Common myeloid progenitor, CD34-positive (primary cell): ENCODE measurements around the gene SPATA16.
"Not testable (repeated sequence)": the region's sequence is repeated elsewhere in the genome, so short reads cannot be mapped to it uniquely, and the experiment has no call there.

Source experiments
- CTCF ChIA-PET: fragments of 350-600 bp; sonication (Branson Sonifier 250); formaldehyde crosslinking; loops from one replicate; lab custom pipeline; 2021; ENCODE audit warnings: antibody characterized with exemption; lab: Charles Lee
- POLR2A ChIA-PET: fragments of 350-600 bp; sonication (Branson Sonifier 250); formaldehyde crosslinking; loops from one replicate; lab custom pipeline; 2021; ENCODE audit warnings: antibody characterized with exemption; lab: Charles Lee
- DNase-seq, 3 donors: peaks; one replicate each; pipeline versions ENCODE4 v3.0.0 to v3.0.0-alpha.2; 2013
- H3K27ac ChIP-seq, 2 experiments: 1 replicate in 1 of 2; 2 replicates in 1 of 2; pipeline ENCODE4 v1.7.0; 2013; ENCODE audit warnings: inconsistent platforms in 2 of 2, low read length in 2 of 2, mild to moderate bottlenecking in 2 of 2, low read depth in 1 of 2, moderate library complexity in 1 of 2; ENCODE audit not compliant: severe bottlenecking in 2 of 2, insufficient read depth in 1 of 2, poor library complexity in 1 of 2
- H3K27me3 ChIP-seq, 5 experiments: replicated peaks in 2 of 5; 1 replicate in 3 of 5; 2 replicates in 2 of 5; pipeline versions ENCODE4 v1.6.1 to v1.7.0; 2013; ENCODE audit warnings: low read length in 4 of 5, mild to moderate bottlenecking in 2 of 5, moderate library complexity in 2 of 5, inconsistent platforms in 1 of 5; ENCODE audit not compliant: insufficient read depth in 5 of 5, control insufficient read depth in 4 of 5
- H3K36me3 ChIP-seq, 4 experiments: 1 replicate in 2 of 4; 2 replicates in 2 of 4; pipeline versions ENCODE4 v1.6.1 to v1.7.0; 2013; ENCODE audit warnings: low read length in 3 of 4, control low read depth in 1 of 4, mild to moderate bottlenecking in 1 of 4; ENCODE audit not compliant: control insufficient read depth in 4 of 4, insufficient read depth in 4 of 4
- H3K4me1 ChIP-seq, 4 experiments: 1 replicate in 3 of 4; 2 replicates in 1 of 4; pipeline versions ENCODE4 v1.6.1 to v1.7.1; 2013; ENCODE audit warnings: low read length in 3 of 4, mild to moderate bottlenecking in 3 of 4, control low read depth in 1 of 4, inconsistent platforms in 1 of 4, moderate library complexity in 1 of 4; ENCODE audit not compliant: control insufficient read depth in 4 of 4, insufficient read depth in 4 of 4; ENCODE audit errors: control extremely low read depth in 1 of 4
- H3K4me3 ChIP-seq, 7 experiments: 1 replicate in 4 of 7; 2 replicates in 3 of 7; pipeline versions ENCODE4 v1.5.1 to v1.7.0; 2013; ENCODE audit warnings: mild to moderate bottlenecking in 7 of 7, low read length in 6 of 7, moderate library complexity in 6 of 7, inconsistent platforms in 2 of 7, low read depth in 2 of 7, control low read depth in 1 of 7; ENCODE audit not compliant: insufficient read depth in 4 of 7, control insufficient read depth in 1 of 7; ENCODE audit errors: extremely low read depth in 1 of 7
- H3K9me3 ChIP-seq, 5 experiments: 1 replicate in 4 of 5; 2 replicates in 1 of 5; pipeline versions ENCODE4 v1.6.1 to v1.7.1; 2013; ENCODE audit warnings: low read length in 4 of 5, mild to moderate bottlenecking in 2 of 5, inconsistent platforms in 1 of 5, low read depth in 1 of 5, moderate library complexity in 1 of 5; ENCODE audit not compliant: control insufficient read depth in 4 of 5, insufficient read depth in 2 of 5; ENCODE audit errors: control extremely low read depth in 1 of 5
- WGBS: methylation state at CpG from one replicate; pipeline ENCODE4 v1.1.5; 2013; ENCODE audit not compliant: insufficient coverage; 5-methylcytosine and 5-hydroxymethylcytosine counted together

SPATA16 gene

DNA sequence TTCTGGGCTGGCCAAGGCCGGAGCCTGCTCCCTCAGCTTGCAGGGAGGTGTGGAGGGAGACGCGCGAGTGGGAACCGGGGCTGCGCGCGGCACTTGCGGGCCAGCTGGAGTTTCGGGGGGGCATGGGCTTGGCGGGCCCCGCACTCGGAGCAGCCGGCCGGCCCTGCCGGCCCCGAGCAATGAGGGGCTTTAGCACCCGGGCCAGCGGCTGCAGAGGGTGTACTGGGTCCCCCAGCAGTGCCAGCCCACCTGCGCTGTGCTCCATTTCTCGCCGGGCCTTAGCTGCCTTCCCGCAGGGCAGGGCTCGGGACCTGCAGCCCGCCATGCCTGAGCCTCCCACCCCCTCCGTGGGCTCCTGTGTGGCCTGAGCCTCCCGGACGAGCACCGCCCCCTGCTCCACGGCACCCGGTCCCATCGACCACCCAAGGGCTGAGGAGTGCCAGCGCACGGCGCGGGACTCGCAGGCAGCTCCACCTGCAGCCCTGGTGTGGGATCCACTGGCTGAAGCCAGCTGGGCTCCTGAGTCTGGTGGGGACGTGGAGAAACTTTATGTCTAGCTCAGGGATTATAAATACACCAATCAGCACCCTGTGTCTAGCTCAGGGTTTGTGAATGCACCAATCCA is 274.2 kb downstream of the SPATA16 start:
- H3K4me3 ChIP-seq, POLR2A ChIA-PET, H3K27ac ChIP-seq, DNase-seq, H3K36me3 ChIP-seq, H3K9me3 ChIP-seq, CTCF ChIA-PET, H3K27me3 ChIP-seq: not testable (repeated sequence)
- WGBS = 96% methylated on average over 32 of the region's 38 CpGs
- peaks cover 0 to 16% (median 7%) of the 10 kb centered on the region in 4 experiments for H3K4me1 ChIP-seq

DNA sequence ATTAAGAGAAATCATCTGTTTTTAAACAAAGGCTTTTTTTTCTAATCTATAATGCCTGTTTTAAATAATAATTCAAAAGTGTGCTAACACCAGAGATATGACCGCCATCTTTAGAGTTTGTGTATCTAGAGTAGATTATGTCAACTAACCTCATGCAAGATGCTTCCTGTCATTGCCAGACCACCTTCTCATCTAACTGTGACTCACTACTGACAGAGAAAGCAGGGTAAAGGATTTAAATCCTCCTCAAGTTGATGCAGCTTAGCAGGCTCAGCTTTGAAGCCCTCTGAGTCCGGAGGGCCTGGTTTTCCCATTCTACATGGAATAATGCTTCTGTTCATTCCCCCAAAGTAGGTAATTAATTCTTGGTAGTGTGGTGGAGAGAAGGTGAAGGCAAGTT is 282.0 kb downstream of the SPATA16 start:
- H3K36me3 ChIP-seq = no peaks in the 10 kb centered on the region
- no peak overlapping the region for H3K4me3 ChIP-seq
- DNase-seq = peak; percentile 4 to 88 (median 78)
- ChIA-PET CTCF (no interaction called here), POLR2A (no interaction called here)
- H3K4me1 ChIP-seq = peaks cover 0 to 14% (median 8%) of the 10 kb centered on the region in 4 experiments
- H3K27ac ChIP-seq = no peak overlapping the region
- no peaks in the 10 kb centered on the region for H3K27me3 ChIP-seq
- no CpG with 5 or more reads among the region's 2 CpGs for WGBS
- peaks cover 0 to 2% (median 0%) of the 10 kb centered on the region in 5 experiments for H3K9me3 ChIP-seq

DNA sequence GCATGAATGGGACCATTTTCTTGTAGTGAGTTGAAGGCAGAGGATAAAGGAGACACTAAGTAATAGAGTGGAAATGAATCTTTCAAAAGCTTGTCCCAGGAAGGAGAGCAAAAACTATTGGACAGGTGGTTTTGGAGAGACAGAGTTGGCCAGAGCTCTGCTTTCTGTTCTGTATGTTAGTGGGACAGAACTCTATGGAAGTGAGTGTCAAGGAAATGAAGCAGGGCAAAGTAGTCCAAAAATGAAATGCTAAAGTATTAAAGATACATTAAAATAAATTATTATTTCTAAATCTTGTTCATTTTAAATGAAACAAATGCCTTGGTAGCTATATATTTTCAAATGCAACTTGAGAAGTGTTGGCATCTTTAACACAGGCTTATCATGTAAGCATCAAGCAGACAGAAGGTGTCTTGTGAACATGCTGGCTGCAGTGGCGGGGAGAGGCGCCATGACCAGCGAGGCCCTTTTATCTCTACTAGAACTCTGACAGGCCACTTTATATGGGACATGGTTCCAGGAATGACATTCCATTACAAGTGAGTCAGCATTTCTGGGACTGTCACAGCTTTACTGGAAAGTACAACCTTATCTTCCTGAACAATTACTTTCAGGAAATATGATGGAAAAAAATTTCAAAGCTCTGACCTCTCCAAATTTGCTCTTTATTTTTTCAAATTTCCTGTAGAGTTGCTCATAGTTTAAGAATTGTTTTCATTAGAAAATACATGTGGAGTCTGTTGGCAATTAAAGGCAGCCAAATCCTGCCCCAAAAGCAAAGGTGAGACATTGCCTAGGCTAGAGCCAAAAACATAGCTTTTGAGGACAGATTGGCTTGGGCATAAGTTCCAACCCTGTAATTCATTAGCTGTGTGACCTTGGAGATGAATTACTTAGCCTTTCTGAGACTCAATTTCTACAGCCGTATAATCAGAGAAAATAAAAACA is 284.0 kb downstream of the SPATA16 start:
- ChIA-PET CTCF (no interaction called here), POLR2A (no interaction called here)
- peaks cover 0 to 14% (median 8%) of the 10 kb centered on the region in 4 experiments for H3K4me1 ChIP-seq
- no CpG with 5 or more reads among the region's 4 CpGs for WGBS
- peaks cover 0 to 2% (median 0%) of the 10 kb centered on the region in 5 experiments for H3K9me3 ChIP-seq
- peak in 1 of 3 donors; percentile 16 for DNase-seq
- no peak overlapping the region for H3K4me3 ChIP-seq
- no peak overlapping the region for H3K27ac ChIP-seq
- no peaks in the 10 kb centered on the region for H3K27me3 ChIP-seq
- no peaks in the 10 kb centered on the region for H3K36me3 ChIP-seq

DNA sequence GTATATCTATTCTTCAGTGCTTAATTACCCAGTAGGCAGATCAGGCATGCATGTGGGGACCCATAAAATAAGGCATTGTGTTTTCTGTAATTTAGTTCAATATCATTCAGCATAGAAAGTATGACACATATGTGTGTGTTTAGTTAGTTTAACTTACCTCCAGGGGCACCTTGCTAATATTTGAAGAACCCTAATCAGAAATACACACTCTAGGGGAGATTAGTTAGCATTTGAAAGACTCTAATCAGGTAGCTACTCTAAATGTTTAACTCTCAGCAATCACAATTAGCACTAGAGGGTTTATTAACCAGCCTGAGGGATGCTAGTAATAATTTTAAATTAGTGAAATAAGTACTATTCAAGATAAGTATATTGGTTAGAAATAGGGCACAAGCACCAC is 286.0 kb downstream of the SPATA16 start:
- peaks cover 0 to 14% (median 8%) of the 10 kb centered on the region in 4 experiments for H3K4me1 ChIP-seq
- no peaks in the 10 kb centered on the region for H3K27me3 ChIP-seq
- no peak for DNase-seq
- H3K27ac ChIP-seq = no peak overlapping the region
- H3K9me3 ChIP-seq = no peaks in the 10 kb centered on the region
- H3K4me3 ChIP-seq = no peak overlapping the region
- no peaks in the 10 kb centered on the region for H3K36me3 ChIP-seq
- ChIA-PET POLR2A (no interaction called here), CTCF (interaction anchor here (1.5 kb wide), 1 partner anchor 14 kb away, joined by 3 read pairs; no protein-coding TSS in a partner anchor)

DNA sequence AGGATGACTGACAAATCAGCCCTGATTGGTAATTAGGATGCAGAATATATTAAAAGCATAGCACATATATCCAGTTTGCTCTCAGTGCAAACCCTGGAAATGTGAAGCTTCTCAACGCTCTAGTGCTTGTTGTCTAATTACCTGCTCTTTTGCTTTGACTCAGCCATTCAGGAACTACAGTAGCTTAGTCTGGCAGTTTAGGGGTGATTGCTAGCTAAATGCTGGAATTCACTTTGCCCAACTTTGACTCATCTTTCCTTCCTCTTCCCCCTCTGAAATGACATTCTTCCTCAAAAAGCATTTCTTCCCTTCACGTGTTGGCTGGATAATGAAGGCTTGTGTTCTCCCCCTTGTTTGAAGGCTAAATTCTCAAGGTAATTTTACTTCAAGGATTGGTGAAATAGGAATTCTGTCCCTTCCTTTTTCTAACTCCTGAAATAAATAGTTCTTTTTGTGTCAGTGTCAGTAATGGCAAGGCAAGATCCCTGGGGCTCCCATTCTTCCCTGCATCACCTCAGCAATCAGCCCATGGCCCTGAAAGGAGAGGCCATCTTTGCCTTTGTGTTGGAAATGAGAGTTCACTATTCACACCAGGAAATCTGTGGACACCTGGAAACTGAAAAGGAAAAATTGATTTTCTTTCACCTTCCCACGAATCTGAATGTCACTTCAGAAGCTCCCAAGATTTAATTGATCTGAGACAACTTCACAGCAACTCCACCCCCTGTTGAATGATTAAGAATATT is 286.9 kb downstream of the SPATA16 start:
- ChIA-PET CTCF (no interaction called here), POLR2A (no interaction called here)
- no CpG with 5 or more reads among the region's 3 CpGs for WGBS

DNA sequence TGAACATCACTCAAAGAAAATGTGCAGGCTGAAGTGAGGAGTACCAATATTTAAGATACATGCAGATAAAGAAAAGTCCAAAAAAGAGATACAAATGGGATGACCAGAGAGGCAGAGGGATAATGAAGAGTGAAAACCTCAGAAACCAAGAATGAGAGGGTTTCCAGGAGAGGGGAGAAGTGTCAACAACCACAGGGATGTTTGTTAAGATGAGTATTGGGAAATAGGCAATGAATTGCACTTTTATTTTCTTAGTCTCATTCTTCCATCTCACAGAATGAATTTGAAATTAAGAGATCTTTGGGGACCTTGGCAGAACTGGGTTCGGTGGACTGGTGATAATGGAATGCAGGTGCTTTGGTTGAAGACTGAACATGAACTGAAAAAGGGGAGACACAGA is 288.0 kb downstream of the SPATA16 start:
- CTCF ChIA-PET = no interaction called here
- 93% methylated on average over 1 of the region's 1 CpG for WGBS

More for the DNA sequence above, 286.9 kb downstream of the SPATA16 start:
- Histone ChIP-seq H3K27me3 (no peaks in the 10 kb centered on the region), H3K27ac (no peak overlapping the region), H3K36me3 (no peaks in the 10 kb centered on the region), H3K4me1 (peaks cover 0 to 8% (median 6%) of the 10 kb centered on the region in 4 experiments), H3K4me3 (no peak overlapping the region), H3K9me3 (no peaks in the 10 kb centered on the region)
- DNase-seq = no peak

More for the DNA sequence above, 288.0 kb downstream of the SPATA16 start:
- Histone ChIP-seq H3K27ac (no peak overlapping the region), H3K4me1 (peaks cover 0 to 8% (median 3%) of the 10 kb centered on the region in 4 experiments), H3K27me3 (no peaks in the 10 kb centered on the region), H3K36me3 (no peaks in the 10 kb centered on the region), H3K4me3 (no peak overlapping the region), H3K9me3 (no peaks in the 10 kb centered on the region)
- DNase-seq = no peak
- POLR2A ChIA-PET = no interaction called here
